ENCODE data around the gene OBSCN.

The OBSCN gene

GRCh38 chr1:228194436-228194835 is 13.4 kb upstream of the OBSCN start:
- DNase-seq (ENCODE audit: low read depth in 1 of 2, low spot score in 1 of 2), result no peak
- no peak overlapping the region for H3K27ac ChIP-seq (replicated peaks)
- TF ChIP-seq SPI1 (IDR thresholded peaks at IDR 0.05; ENCODE audit: borderline replicate concordance, low read depth) (no peak), GABPA (IDR thresholded peaks at IDR 0.05; ENCODE audit: low read depth) (no peak), CTCF (IDR thresholded peaks at IDR 0.05; ENCODE audit: insufficient read depth, low read length) (no peak), REST (IDR thresholded peaks at IDR 0.05; ENCODE audit: insufficient replicate concordance, low read depth) (no peak), POLR2AphosphoS5 (IDR thresholded peaks at IDR 0.05; ENCODE audit: low read depth) (no peak)
- H3K4me3 ChIP-seq (replicated peaks; ENCODE audit: insufficient read depth, low read length), result no peak overlapping the region
- no peaks in the 10 kb centered on the region for H3K27me3 ChIP-seq (ENCODE audit: insufficient read depth, poor library complexity, severe bottlenecking)

GRCh38 chr1:228194921-228195812 is 12.7 kb upstream of the OBSCN start:
- H3K27me3 ChIP-seq (ENCODE audit: insufficient read depth, poor library complexity, severe bottlenecking), result no peaks in the 10 kb centered on the region
- TF ChIP-seq POLR2AphosphoS5 (IDR thresholded peaks at IDR 0.05; ENCODE audit: low read depth), result no peak
- no peak for TF ChIP-seq GABPA (IDR thresholded peaks at IDR 0.05; ENCODE audit: low read depth)
- TF ChIP-seq SPI1 (IDR thresholded peaks at IDR 0.05; ENCODE audit: borderline replicate concordance, low read depth), result no peak
- TF ChIP-seq REST (IDR thresholded peaks at IDR 0.05; ENCODE audit: insufficient replicate concordance, low read depth), result no peak
- TF ChIP-seq CTCF (IDR thresholded peaks at IDR 0.05; ENCODE audit: insufficient read depth, low read length), result no peak
- H3K4me3 ChIP-seq (replicated peaks; ENCODE audit: insufficient read depth, low read length), result no peak overlapping the region
- no peak overlapping the region for H3K27ac ChIP-seq (replicated peaks)
- no peak for DNase-seq (ENCODE audit: low read depth in 1 of 2, low spot score in 1 of 2)

GRCh38 chr1:228197555-228198147 is 10.2 kb upstream of the OBSCN start:
- Histone ChIP-seq H3K27ac (replicated peaks) (no peak overlapping the region), H3K4me3 (replicated peaks; ENCODE audit: insufficient read depth, low read length) (no peak overlapping the region), H3K27me3 (ENCODE audit: insufficient read depth, poor library complexity, severe bottlenecking) (no peaks in the 10 kb centered on the region)
- DNase-seq (ENCODE audit: low read depth in 1 of 2, low spot score in 1 of 2), result no peak
- TF ChIP-seq CTCF (IDR thresholded peaks at IDR 0.05; ENCODE audit: insufficient read depth, low read length) (no peak), GABPA (IDR thresholded peaks at IDR 0.05; ENCODE audit: low read depth) (no peak), SPI1 (IDR thresholded peaks at IDR 0.05; ENCODE audit: borderline replicate concordance, low read depth) (no peak), REST (IDR thresholded peaks at IDR 0.05; ENCODE audit: insufficient replicate concordance, low read depth) (no peak), POLR2AphosphoS5 (IDR thresholded peaks at IDR 0.05; ENCODE audit: low read depth) (no peak)

Measured in HL-60 (cell line).